Fibroblast of mammary gland (primary cell): ENCODE measurements around the gene APMAP.

ENCODE experiments used
- DNase-seq: peaks from one replicate; pipeline ENCODE4 v3.0.0-alpha.2; 2010; ENCODE audit warnings: low read depth
- H3K4me3 ChIP-seq: 2 replicates; pipeline ENCODE4 v1.5.1; 2011; ENCODE audit warnings: low read depth, mild to moderate bottlenecking, low read length, moderate library complexity; ENCODE audit not compliant: control insufficient read depth
- CTCF ChIP-seq: conservative IDR thresholded peaks from 2 replicates; pipeline ENCODE4 v1.5.1; 2011; ENCODE audit warnings: low read depth, low read length, inconsistent platforms; ENCODE audit not compliant: control insufficient read depth, insufficient read depth

The APMAP gene

DNA sequence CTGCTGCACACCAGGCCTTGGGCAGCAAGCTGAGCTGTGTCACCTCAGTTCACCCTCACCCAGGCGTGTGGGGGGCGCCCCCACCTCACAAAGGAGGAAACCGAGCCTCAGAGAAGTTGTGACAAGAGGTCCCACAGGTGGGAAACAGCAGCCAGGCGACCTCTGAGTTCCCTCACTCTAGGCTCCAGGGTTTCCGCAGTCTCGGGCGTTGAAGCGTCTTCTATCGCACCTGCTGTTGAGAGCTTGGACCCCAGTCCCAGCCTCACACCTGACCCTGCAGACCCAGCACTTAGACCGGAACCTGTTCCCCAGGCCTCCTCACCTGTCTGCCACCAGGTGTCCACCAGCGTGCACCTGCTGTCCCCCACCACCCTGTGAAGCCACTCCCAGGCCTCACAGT lies 22.3 kb upstream of the APMAP start:
- no peak overlapping the region for H3K4me3 ChIP-seq
- no peak for DNase-seq
- TF ChIP-seq CTCF: no peak

GRCh38 chr20:25013478-25014380 lies 21.2 kb upstream of the APMAP start:
- DNase-seq: no peak
- no peak for TF ChIP-seq CTCF
- no peak overlapping the region for H3K4me3 ChIP-seq

DNA sequence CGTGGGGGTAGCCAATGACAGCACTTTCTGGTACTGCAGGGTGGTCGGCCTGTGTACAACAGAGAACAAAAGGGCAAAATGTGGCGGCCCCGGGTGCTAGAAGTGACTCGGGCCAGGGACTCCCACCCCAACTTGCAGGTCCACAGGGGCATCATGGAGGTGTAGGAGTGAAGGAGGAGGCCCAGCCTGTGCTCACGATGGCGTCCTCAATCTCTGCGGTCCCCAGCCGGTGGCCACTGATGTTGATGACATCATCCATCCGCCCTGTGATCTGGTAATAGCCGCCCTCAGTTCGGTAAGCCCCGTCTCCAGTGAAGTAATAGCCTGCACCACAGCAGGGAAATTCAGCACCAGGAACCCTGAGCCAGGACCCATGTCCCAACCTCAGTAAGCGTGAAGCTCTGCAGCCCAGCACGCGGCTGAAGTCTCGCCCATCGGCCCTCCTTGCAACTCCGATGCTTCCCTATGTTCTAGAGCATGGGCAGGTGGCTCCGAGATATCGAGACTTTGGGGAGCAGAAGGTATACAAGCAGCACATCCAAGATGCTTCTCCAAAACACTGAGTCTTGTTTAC lies 20.2 kb upstream of the APMAP start:
- no peak for TF ChIP-seq CTCF
- no peak for DNase-seq
- H3K4me3 ChIP-seq: no peak overlapping the region

- TF ChIP-seq CTCF: no peak
- no peak overlapping the region for H3K4me3 ChIP-seq
- no peak for DNase-seq
These were observed 19.3 kb upstream of the APMAP start for GRCh38 chr20:25011831-25012241.

- TF ChIP-seq CTCF: no peak
- no peak overlapping the region for H3K4me3 ChIP-seq
- DNase-seq: no peak
These were observed 18.7 kb upstream of the APMAP start for GRCh38 chr20:25011261-25011660.

DNA sequence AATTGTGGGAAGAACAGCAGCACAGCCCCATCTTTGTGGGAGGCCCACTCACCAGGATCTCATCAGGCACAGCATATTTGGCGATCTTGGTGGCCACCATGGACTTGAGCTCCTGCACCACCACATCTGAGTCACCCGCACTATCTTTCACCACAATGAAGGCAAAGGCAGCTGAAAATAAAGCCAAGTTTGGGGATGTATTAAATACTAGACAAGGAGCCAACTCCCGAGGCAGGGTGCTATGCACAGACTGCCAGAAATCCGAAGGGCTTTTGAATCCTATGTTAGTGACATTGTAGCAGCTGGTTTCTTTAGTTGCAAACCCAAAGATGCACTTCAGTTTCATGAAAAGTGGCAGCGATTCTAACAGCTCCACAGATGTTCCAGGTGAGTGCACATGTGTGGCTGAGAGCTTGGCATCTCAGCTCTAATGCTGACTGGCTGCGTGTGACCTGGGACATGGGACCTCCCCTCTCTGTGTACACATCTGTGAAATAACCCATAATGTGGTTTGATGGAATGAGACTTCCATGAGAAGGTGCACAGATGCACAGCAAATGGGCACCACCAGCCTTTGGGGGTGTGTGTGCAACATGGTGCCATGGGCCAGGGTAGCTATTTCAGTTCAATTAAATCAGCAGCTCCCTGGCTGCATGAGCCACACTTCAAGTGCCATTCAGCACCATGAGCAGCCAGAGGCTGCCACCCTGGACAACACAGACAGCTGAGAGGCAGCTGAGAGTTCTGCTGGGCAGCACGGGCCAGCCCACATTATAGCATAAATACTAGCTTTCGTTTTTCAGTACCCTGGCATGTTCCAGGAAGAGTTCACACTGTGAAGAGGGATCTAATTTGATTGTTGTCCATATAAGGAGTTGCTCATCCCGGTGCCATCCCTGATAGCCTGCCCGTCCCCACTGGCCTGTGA lies 16.9 kb upstream of the APMAP start:
- DNase-seq: no peak
- H3K4me3 ChIP-seq: no peak overlapping the region
- TF ChIP-seq CTCF: no peak
